H9 (cell line): Measurements from ENCODE around the gene PDGFRB. TPM values are rescaled to one million over a fixed set of nuclear protein-coding genes. Genes with fewer than 3 reads are reported as not detected.

ENCODE experiments used
- DNase-seq: peaks from one replicate; pipeline ENCODE4 v3.0.0-alpha.2; 2017
- H2AFZ ChIP-seq: one replicate; pipeline ENCODE4 v1.6.1; 2013; ENCODE audit warnings: mild to moderate bottlenecking, low read length, control low read depth, moderate library complexity
- H2AK5ac ChIP-seq: 2 replicates; pipeline ENCODE4 v1.6.1; 2013; ENCODE audit warnings: low read length, control low read depth, mixed read lengths; ENCODE audit not compliant: insufficient read length
- H2BK120ac ChIP-seq: one replicate; pipeline ENCODE4 v1.6.1; 2013; ENCODE audit warnings: low read depth, mild to moderate bottlenecking, low read length, control low read depth, inconsistent platforms; ENCODE audit not compliant: poor library complexity, severe bottlenecking
- H2BK12ac ChIP-seq: 2 replicates; pipeline ENCODE4 v1.6.1; 2013; ENCODE audit warnings: low read length, control low read depth, mixed read lengths, low read depth; ENCODE audit not compliant: insufficient read length
- H2BK15ac ChIP-seq: 2 replicates; pipeline ENCODE4 v1.6.1; 2013; ENCODE audit warnings: low read depth, low read length, control low read depth
- H2BK20ac ChIP-seq: one replicate; pipeline ENCODE4 v1.6.1; 2013; ENCODE audit warnings: low read depth, mild to moderate bottlenecking, low read length, control low read depth, inconsistent platforms; ENCODE audit not compliant: poor library complexity, severe bottlenecking
- H2BK5ac ChIP-seq: 2 replicates; pipeline ENCODE4 v1.6.1; 2013; ENCODE audit warnings: low read length, control low read depth, mixed read lengths; ENCODE audit not compliant: insufficient read length
- H3K14ac ChIP-seq: 2 replicates; pipeline ENCODE4 v1.6.1; 2013; ENCODE audit warnings: low read length, control low read depth; ENCODE audit not compliant: insufficient read depth
- H3K18ac ChIP-seq: 2 replicates; pipeline ENCODE4 v1.6.1; 2013; ENCODE audit warnings: low read depth, mild to moderate bottlenecking, mixed read lengths, low read length, control low read depth; ENCODE audit not compliant: insufficient read length
- H3K23ac ChIP-seq: 2 replicates; pipeline ENCODE4 v1.6.1; 2013; ENCODE audit warnings: low read length, control low read depth, mixed read lengths, low read depth; ENCODE audit not compliant: insufficient read length
- H3K23me2 ChIP-seq: 2 replicates; pipeline ENCODE4 v1.6.1; 2013; ENCODE audit warnings: low read depth, mild to moderate bottlenecking, mixed read lengths, low read length, control low read depth; ENCODE audit not compliant: insufficient read length, poor library complexity, severe bottlenecking
- H3K27ac ChIP-seq: 2 replicates; pipeline ENCODE4 v1.5.1; 2013; ENCODE audit warnings: low read length, control low read depth, mixed read lengths, low read depth; ENCODE audit not compliant: insufficient read length
- H3K27me3 ChIP-seq: 2 replicates; pipeline ENCODE4 v1.6.1; 2013; ENCODE audit warnings: low read length, control low read depth, inconsistent platforms; ENCODE audit not compliant: insufficient read depth
- H3K4ac ChIP-seq: 2 replicates; pipeline ENCODE4 v1.6.1; 2013; ENCODE audit warnings: low read depth, mild to moderate bottlenecking, control low read depth, inconsistent platforms, low read length, moderate library complexity
- H3K4me1 ChIP-seq: 2 replicates; pipeline ENCODE4 v1.6.1; 2013; ENCODE audit warnings: low read length, control low read depth, inconsistent platforms; ENCODE audit not compliant: insufficient read depth
- H3K4me2 ChIP-seq: 2 replicates; pipeline ENCODE4 v1.6.1; 2013; ENCODE audit warnings: low read length, control low read depth, mixed read lengths; ENCODE audit not compliant: insufficient read length, insufficient read depth
- H3K56ac ChIP-seq: 2 replicates; pipeline ENCODE4 v1.6.1; 2013; ENCODE audit warnings: low read depth, mild to moderate bottlenecking, mixed read lengths, low read length, control low read depth; ENCODE audit not compliant: insufficient read length
- H3K79me1 ChIP-seq: 2 replicates; pipeline ENCODE4 v1.6.1; 2013; ENCODE audit warnings: low read depth, mild to moderate bottlenecking, moderate library complexity, low read length, control low read depth, inconsistent platforms; ENCODE audit not compliant: insufficient read depth, poor library complexity, severe bottlenecking
- H3K79me2 ChIP-seq: 2 replicates; pipeline ENCODE4 v1.6.1; 2013; ENCODE audit warnings: low read length, control low read depth, inconsistent platforms; ENCODE audit not compliant: insufficient read depth
- H3K9ac ChIP-seq: 2 replicates; pipeline ENCODE4 v1.6.1; 2013; ENCODE audit warnings: low read length, control low read depth, mixed read lengths; ENCODE audit not compliant: insufficient read length; ENCODE audit errors: extremely low read depth
- H3K9me3 ChIP-seq: one replicate; pipeline ENCODE4 v1.6.1; 2013; ENCODE audit warnings: low read depth, low read length, inconsistent platforms; ENCODE audit not compliant: control insufficient read depth
- H3T11ph ChIP-seq: one replicate; pipeline ENCODE4 v1.6.1; 2013; ENCODE audit warnings: mild to moderate bottlenecking, low read length, control low read depth, inconsistent platforms
- H4K20me1 ChIP-seq: one replicate; pipeline ENCODE4 v1.6.1; 2013; ENCODE audit not compliant: control insufficient read depth, insufficient read length, insufficient read depth
- H4K5ac ChIP-seq: 2 replicates; pipeline ENCODE4 v1.6.1; 2013; ENCODE audit warnings: low read depth, mild to moderate bottlenecking, mixed read lengths, low read length, control low read depth; ENCODE audit not compliant: insufficient read length
- H4K8ac ChIP-seq: replicated peaks from 2 replicates; pipeline ENCODE4 v1.6.1; 2013; ENCODE audit warnings: low read length, control low read depth, mixed read lengths, low read depth; ENCODE audit not compliant: insufficient read length
- H4K91ac ChIP-seq: 2 replicates; pipeline ENCODE4 v1.6.1; 2013; ENCODE audit warnings: low read depth, mild to moderate bottlenecking, moderate library complexity, mixed read lengths, low read length, control low read depth; ENCODE audit not compliant: insufficient read length
- H3K27ac Mint-ChIP-seq, 3 experiments: 2 replicates in 2 of 3; 3 replicates in 1 of 3; pipeline ENCODE4 v1.8.0; 2020 to 2021; ENCODE audit warnings: mixed read lengths in 3 of 3, mild to moderate bottlenecking in 1 of 3, moderate library complexity in 1 of 3
- H3K27me3 Mint-ChIP-seq: 2 replicates; pipeline ENCODE4 v1.8.0; 2021; ENCODE audit warnings: low read depth, mild to moderate bottlenecking, moderate library complexity, mixed read lengths
- H3K36me3 Mint-ChIP-seq, 3 experiments: 2 replicates in 2 of 3; 3 replicates in 1 of 3; pipeline ENCODE4 v1.8.0; 2020 to 2021; ENCODE audit warnings: low read depth in 3 of 3, mixed read lengths in 3 of 3; ENCODE audit not compliant: insufficient read depth in 1 of 3
- H3K4me1 Mint-ChIP-seq, 2 experiments: 2 replicates each; pipeline ENCODE4 v1.8.0; 2020; ENCODE audit warnings: mixed read lengths in 2 of 2
- H3K4me3 Mint-ChIP-seq, 2 experiments: 2 replicates in 1 of 2; 3 replicates in 1 of 2; pipeline ENCODE4 v1.8.0; 2020 to 2021; ENCODE audit warnings: mild to moderate bottlenecking in 2 of 2, mixed read lengths in 2 of 2, moderate library complexity in 1 of 2
- H3K9me3 Mint-ChIP-seq, 2 experiments: 2 replicates in 1 of 2; 3 replicates in 1 of 2; pipeline ENCODE4 v1.8.0; 2020; ENCODE audit warnings: mild to moderate bottlenecking in 2 of 2, mixed read lengths in 2 of 2, moderate library complexity in 1 of 2
- CTCF ChIP-seq: fragments of 200-600 bp; sonication (generic); conservative IDR thresholded peaks from 3 replicates; pipeline ENCODE4 v1.8.0; 2021; ENCODE audit warnings: antibody characterized with exemption, mild to moderate bottlenecking
- WGBS: extraction: QIAGEN DNeasy Blood & Tissue Kit; methylation state at CpG from one replicate; pipeline ENCODE4 v1.1.7; 2013; ENCODE audit warnings: missing lambda C conversion rate, low lambda C conversion rate, mixed read lengths; ENCODE audit not compliant: insufficient read length; ENCODE audit errors: extremely low coverage; 5-methylcytosine and 5-hydroxymethylcytosine counted together
- total RNA-seq: library from RNA; stranded (reverse); gene quantifications from 2 replicates; pipeline ENCODE4 v1.2.1, GENCODE V29; 2021

The PDGFRB gene
- total RNA-seq, 1 experiment from 2014 or later = 2.2 TPM

GRCh38 chr5:150203832-150204589 lies 48.4 kb upstream of the PDGFRB start:
- Histone ChIP-seq H3K4me2 (no peak overlapping the region), H2BK120ac (no peak overlapping the region), H3K27ac (no peak overlapping the region), H2BK20ac (no peak overlapping the region), H2AFZ (no peak overlapping the region), H3K27me3 (peaks cover 3% of the 10 kb centered on the region; the same call in 1 of the 2 replicates), H2AK5ac (no peak overlapping the region), H3K23ac (no peak overlapping the region), H4K91ac (no peak overlapping the region), H3K9ac (no peak overlapping the region), H3K4me1 (no peaks in the 10 kb centered on the region), H2BK5ac (no peak overlapping the region), H4K20me1 (no peaks in the 10 kb centered on the region), H3K56ac (no peak overlapping the region), H3K79me2 (no peaks in the 10 kb centered on the region), H2BK15ac (no peak overlapping the region), H4K8ac (no peak overlapping the region), H3K79me1 (no peaks in the 10 kb centered on the region), H3K18ac (no peak overlapping the region), H3K4ac (no peak overlapping the region), H3K9me3 (no peaks in the 10 kb centered on the region), H3T11ph (no peak overlapping the region), H3K14ac (no peak overlapping the region), H2BK12ac (no peak overlapping the region), H4K5ac (no peak overlapping the region), H3K23me2 (no peaks in the 10 kb centered on the region)
- Mint-ChIP-seq H3K36me3 (peaks cover 0 to 2% (median 0%) of the 10 kb centered on the region in 3 experiments; a peak in 1 of 7 replicates), H3K9me3 (peaks cover 0 to 4% of the 10 kb centered on the region in 2 experiments; a peak in 2 of 5 replicates), H3K27ac (no peak overlapping the region), H3K4me1 (peaks cover 8 to 20% of the 10 kb centered on the region in 2 experiments), H3K4me3 (no peak overlapping the region), H3K27me3 (peaks cover 30% of the 10 kb centered on the region)
- TF ChIP-seq CTCF = no peak
- WGBS = no CpG with 5 or more reads among the region's 12 CpGs
- no peak for DNase-seq
